Naive thymus-derived CD8-positive, alpha-beta T cell (primary cell): Measurements from ENCODE around the gene SGCG. TPM values are rescaled to one million over a fixed set of nuclear protein-coding genes. Genes with fewer than 3 reads are reported as not detected.

Experiments used
- ATAC-seq, 2 donors: fragments of 150-1000 bp; cut with Tn5 transposase in 1 of 2; sonication (Bioruptor Pico), chemical (Tn5 transposase) in 1 of 2; 1 replicate in 1 of 2; 2 replicates in 1 of 2; pipeline ENCODE4 v1.10.0; 2021; ENCODE audit warnings: mild to moderate bottlenecking in 2 of 2, moderate library complexity in 2 of 2
- POLR2A ChIA-PET: fragments of 350-600 bp; sonication (Branson Sonifier 250); formaldehyde crosslinking; loops from one replicate; lab custom pipeline; 2021; ENCODE audit warnings: antibody characterized with exemption; lab: Charles Lee
- DNase-seq, 10 donors: peaks; one replicate each; pipeline versions ENCODE4 v3.0.0 to v3.0.0-alpha.2; 2020 to 2022
- H3K27ac Mint-ChIP-seq, 10 donors: one replicate each; pipeline ENCODE4 v1.8.0; 2020 to 2022; ENCODE audit warnings: mild to moderate bottlenecking in 10 of 10, mixed read lengths in 10 of 10, moderate library complexity in 4 of 10, inconsistent platforms in 1 of 10
- H3K27me3 Mint-ChIP-seq, 5 donors: one replicate each; pipeline ENCODE4 v1.8.0; 2021 to 2022; ENCODE audit warnings: mixed read lengths in 5 of 5
- H3K36me3 Mint-ChIP-seq, 3 donors: one replicate each; pipeline ENCODE4 v1.8.0; 2020 to 2022; ENCODE audit warnings: mixed read lengths in 3 of 3, mild to moderate bottlenecking in 2 of 3, inconsistent platforms in 1 of 3
- H3K4me1 Mint-ChIP-seq, 4 donors: one replicate each; pipeline ENCODE4 v1.8.0; 2021 to 2022; ENCODE audit warnings: mixed read lengths in 4 of 4
- H3K4me3 Mint-ChIP-seq, 10 donors: one replicate each; pipeline ENCODE4 v1.8.0; 2020 to 2022; ENCODE audit warnings: mild to moderate bottlenecking in 10 of 10, mixed read lengths in 10 of 10, moderate library complexity in 6 of 10, inconsistent platforms in 1 of 10
- H3K9me3 Mint-ChIP-seq, 9 donors: one replicate each; pipeline ENCODE4 v1.8.0; 2020 to 2022; ENCODE audit warnings: mixed read lengths in 9 of 9, mild to moderate bottlenecking in 3 of 9, inconsistent platforms in 1 of 9, moderate library complexity in 1 of 9
- polyA plus RNA-seq, 3 donors: library from polyadenylated mRNA; unstranded; fragments of 300-500 nt; fragmentation: Illumina TruSeq; gene quantifications; one replicate each; pipeline ENCODE4 v1.2.3, GENCODE V29; 2021
- total RNA-seq, 8 experiments: library from RNA in 2 of 8; stranded (reverse) in 2 of 8; gene quantifications; one replicate each; pipeline ENCODE4 v1.2.3 and lab custom pipeline; 2021 to 2026

The SGCG gene
- total and polyA plus RNA-seq, 5 experiments from 2014 or later, result not detected

GRCh38 chr13:23349161-23349897 is 168.6 kb downstream of the SGCG start:
- H3K36me3 Mint-ChIP-seq, result peaks cover 75 to 88% (median 87%) of the 10 kb centered on the region in 3 donors
- ATAC-seq, result no peak

GRCh38 chr13:23350009-23350408 is 169.2 kb downstream of the SGCG start:
- Mint-ChIP-seq H3K4me1 (peaks cover 2 to 13% (median 5%) of the 10 kb centered on the region in 4 donors), H3K4me3 (no peak overlapping the region), H3K9me3 (peaks cover 0 to 27% (median 7%) of the 10 kb centered on the region in 9 donors), H3K27ac (no peak overlapping the region), H3K27me3 (no peaks in the 10 kb centered on the region), H3K36me3 (peaks cover 68 to 88% (median 85%) of the 10 kb centered on the region in 3 donors)
- no peak for DNase-seq
- POLR2A ChIA-PET, result no interaction called here
- no peak for ATAC-seq

More at GRCh38 chr13:23349161-23349897, 168.6 kb downstream of the SGCG start:
- H3K27ac Mint-ChIP-seq, result no peak overlapping the region
- H3K27me3 Mint-ChIP-seq, result no peaks in the 10 kb centered on the region
- peaks cover 0 to 27% (median 7%) of the 10 kb centered on the region in 9 donors for H3K9me3 Mint-ChIP-seq
- no peak for DNase-seq
- no peak overlapping the region for H3K4me3 Mint-ChIP-seq
- POLR2A ChIA-PET, result no interaction called here
- H3K4me1 Mint-ChIP-seq, result peaks cover 2 to 13% (median 5%) of the 10 kb centered on the region in 4 donors

- no peaks in the 10 kb centered on the region for H3K27me3 Mint-ChIP-seq
- peaks cover 58 to 90% (median 82%) of the 10 kb centered on the region in 3 donors for H3K36me3 Mint-ChIP-seq
- H3K9me3 Mint-ChIP-seq, result peaks cover 0 to 18% (median 3%) of the 10 kb centered on the region in 9 donors
- POLR2A ChIA-PET, result no interaction called here
- ATAC-seq, result no peak
- DNase-seq, result no peak
- H3K4me3 Mint-ChIP-seq, result no peak overlapping the region
- H3K4me1 Mint-ChIP-seq, result peaks cover 0 to 13% (median 4%) of the 10 kb centered on the region in 4 donors
- H3K27ac Mint-ChIP-seq, result no peak overlapping the region
Measured at GRCh38 chr13:23352161-23352560, 171.4 kb downstream of the SGCG start.

GRCh38 chr13:23354520-23354919 is 173.7 kb downstream of the SGCG start:
- DNase-seq (no peak), ATAC-seq (no peak)
- Mint-ChIP-seq H3K27me3 (no peaks in the 10 kb centered on the region), H3K9me3 (peaks cover 0 to 6% (median 0%) of the 10 kb centered on the region in 9 donors), H3K4me1 (peaks cover 0 to 13% (median 4%) of the 10 kb centered on the region in 4 donors), H3K36me3 (peaks cover 35 to 85% (median 72%) of the 10 kb centered on the region in 3 donors), H3K4me3 (no peak overlapping the region), H3K27ac (no peak overlapping the region)
- POLR2A ChIA-PET, result no interaction called here

GRCh38 chr13:23356368-23356767 is 175.6 kb downstream of the SGCG start:
- H3K27me3 Mint-ChIP-seq, result no peaks in the 10 kb centered on the region
- H3K4me1 Mint-ChIP-seq, result peaks cover 0 to 9% (median 4%) of the 10 kb centered on the region in 4 donors
- no peak overlapping the region for H3K4me3 Mint-ChIP-seq
- DNase-seq (no peak), ATAC-seq (no peak)
- POLR2A ChIA-PET, result no interaction called here
- no peaks in the 10 kb centered on the region for H3K9me3 Mint-ChIP-seq
- H3K36me3 Mint-ChIP-seq, result peaks cover 18 to 82% (median 62%) of the 10 kb centered on the region in 3 donors
- no peak overlapping the region for H3K27ac Mint-ChIP-seq

GRCh38 chr13:23357349-23357748 is 176.6 kb downstream of the SGCG start:
- H3K36me3 Mint-ChIP-seq, result peaks cover 8 to 81% (median 57%) of the 10 kb centered on the region in 3 donors
- no peak overlapping the region for H3K27ac Mint-ChIP-seq
- DNase-seq (no peak), ATAC-seq (no peak)
- POLR2A ChIA-PET, result no interaction called here
- H3K9me3 Mint-ChIP-seq, result no peaks in the 10 kb centered on the region
- H3K4me1 Mint-ChIP-seq, result peaks cover 0 to 9% (median 4%) of the 10 kb centered on the region in 4 donors
- H3K27me3 Mint-ChIP-seq, result no peaks in the 10 kb centered on the region
- no peak overlapping the region for H3K4me3 Mint-ChIP-seq

- H3K4me3 Mint-ChIP-seq, result no peak overlapping the region
- H3K36me3 Mint-ChIP-seq, result peaks cover 0 to 88% (median 55%) of the 10 kb centered on the region in 3 donors
- H3K27ac Mint-ChIP-seq, result no peak overlapping the region
- POLR2A ChIA-PET, result no interaction called here
- ATAC-seq (no peak), DNase-seq (no peak)
- H3K27me3 Mint-ChIP-seq, result no peaks in the 10 kb centered on the region
- H3K9me3 Mint-ChIP-seq, result no peaks in the 10 kb centered on the region
- H3K4me1 Mint-ChIP-seq, result peaks cover 0 to 3% (median under 1%) of the 10 kb centered on the region in 4 donors
Measured at GRCh38 chr13:23359882-23360281, 179.1 kb downstream of the SGCG start.

GRCh38 chr13:23365652-23366051 is 184.9 kb downstream of the SGCG start:
- H3K4me1 Mint-ChIP-seq, result peaks cover 0 to 3% (median 0%) of the 10 kb centered on the region in 4 donors
- H3K36me3 Mint-ChIP-seq, result peaks cover 15 to 98% (median 53%) of the 10 kb centered on the region in 3 donors
- no peak for ATAC-seq
- no peaks in the 10 kb centered on the region for H3K9me3 Mint-ChIP-seq
- no peaks in the 10 kb centered on the region for H3K27me3 Mint-ChIP-seq
- no peak overlapping the region for H3K4me3 Mint-ChIP-seq
- POLR2A ChIA-PET, result interaction anchor here (0.8 kb wide), 1 partner anchor 17 kb away, joined by 3 read pairs; no protein-coding TSS in a partner anchor
- DNase-seq, result no peak
- no peak overlapping the region for H3K27ac Mint-ChIP-seq

- Mint-ChIP-seq H3K27me3 (no peaks in the 10 kb centered on the region), H3K9me3 (no peaks in the 10 kb centered on the region), H3K4me3 (no peak overlapping the region), H3K36me3 (peaks cover 15 to 95% (median 51%) of the 10 kb centered on the region in 3 donors), H3K27ac (no peak overlapping the region), H3K4me1 (peaks cover 11 to 16% (median 13%) of the 10 kb centered on the region in 4 donors)
- no peak for DNase-seq
- POLR2A ChIA-PET, result no interaction called here
- ATAC-seq, result no peak
Measured at GRCh38 chr13:23367907-23368306, 187.1 kb downstream of the SGCG start.

GRCh38 chr13:23372264-23372906 is 191.6 kb downstream of the SGCG start:
- Mint-ChIP-seq H3K36me3 (peaks cover 6 to 56% (median 27%) of the 10 kb centered on the region in 3 donors), H3K27me3 (no peaks in the 10 kb centered on the region), H3K9me3 (no peaks in the 10 kb centered on the region), H3K27ac (peak overlapping the region in 1 of 10 donors; percentile 18), H3K4me1 (peaks cover 12 to 41% (median 36%) of the 10 kb centered on the region in 4 donors), H3K4me3 (peak overlapping the region in 7 of 10 donors; percentile 2 to 44 (median 22))
- ATAC-seq, result no peak
- POLR2A ChIA-PET, result no interaction called here
- no peak for DNase-seq
